Muscle layer of duodenum (tissue), 2 donors: ENCODE measurements around the gene NPHS2.

Source experiments
- H3K27ac ChIP-seq: one replicate; pipeline ENCODE4 v1.7.0; 2013; ENCODE audit warnings: mild to moderate bottlenecking, low read length
- H3K27me3 ChIP-seq: one replicate; pipeline ENCODE4 v1.7.0; 2013; ENCODE audit warnings: low read depth, mild to moderate bottlenecking, control low read depth, low read length
- H3K36me3 ChIP-seq, 2 donors: one replicate each; pipeline ENCODE4 v1.7.0; 2013; ENCODE audit warnings: low read length in 2 of 2, control low read depth in 1 of 2, mild to moderate bottlenecking in 1 of 2; ENCODE audit not compliant: insufficient read depth in 2 of 2, control insufficient read depth in 1 of 2
- H3K4me1 ChIP-seq, 2 donors: one replicate each; pipeline ENCODE4 v1.7.0; 2013; ENCODE audit warnings: low read length in 2 of 2, mild to moderate bottlenecking in 2 of 2, control low read depth in 1 of 2, moderate library complexity in 1 of 2; ENCODE audit not compliant: insufficient read depth in 2 of 2, control insufficient read depth in 1 of 2
- H3K4me3 ChIP-seq, 2 donors: one replicate each; pipeline ENCODE4 v1.7.0; 2013; ENCODE audit warnings: low read length in 2 of 2, low read depth in 1 of 2, mild to moderate bottlenecking in 1 of 2
- H3K9me3 ChIP-seq, 2 donors: one replicate each; pipeline ENCODE4 v1.7.0; 2013; ENCODE audit warnings: low read length in 2 of 2, control low read depth in 1 of 2, mild to moderate bottlenecking in 1 of 2; ENCODE audit not compliant: control insufficient read depth in 1 of 2
- donor health status: healthy.

Gene NPHS2

GRCh38 chr1:179587336-179587735 is 11.6 kb upstream of the NPHS2 start:
- Histone ChIP-seq H3K27ac (no peak overlapping the region), H3K36me3 (no peaks in the 10 kb centered on the region), H3K4me3 (no peak overlapping the region), H3K4me1 (peaks cover 0 to 14% of the 10 kb centered on the region in 2 donors), H3K9me3 (no peaks in the 10 kb centered on the region), H3K27me3 (peaks cover 6% of the 10 kb centered on the region)

GRCh38 chr1:179586107-179586823 is 10.5 kb upstream of the NPHS2 start:
- no peaks in the 10 kb centered on the region for H3K36me3 ChIP-seq
- no peak overlapping the region for H3K27ac ChIP-seq
- H3K27me3 ChIP-seq: no peaks in the 10 kb centered on the region
- peaks cover 0 to 6% of the 10 kb centered on the region in 2 donors for H3K4me1 ChIP-seq
- H3K9me3 ChIP-seq: no peaks in the 10 kb centered on the region
- peak overlapping the region in 1 of 2 donors; percentile 54 for H3K4me3 ChIP-seq

DNA sequence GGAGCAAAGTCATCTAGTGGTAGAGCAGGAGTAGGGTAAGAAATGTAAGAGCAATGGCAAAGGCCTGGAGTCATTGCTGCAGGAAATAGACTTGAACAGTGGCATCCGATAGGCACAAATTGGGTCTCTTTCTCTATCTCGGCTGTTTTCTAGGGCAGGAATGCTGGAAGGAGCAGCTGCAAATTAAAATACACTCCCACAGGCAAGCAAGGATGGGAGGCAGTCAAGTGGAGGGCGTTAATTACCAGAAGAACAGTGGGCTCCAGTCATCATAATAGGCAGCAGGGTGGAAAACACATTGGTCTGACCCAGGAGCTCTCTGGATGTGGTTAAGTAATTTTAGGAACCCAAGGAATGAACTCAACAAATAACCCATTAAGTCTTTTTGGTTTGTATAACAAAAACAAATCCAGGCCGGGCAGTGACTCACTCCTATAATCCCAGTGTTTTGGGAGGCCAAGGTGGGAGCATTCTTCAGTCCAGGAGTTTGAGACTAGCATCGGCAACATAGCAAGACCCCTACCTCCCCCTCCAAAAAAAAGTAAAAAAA is 8.1 kb upstream of the NPHS2 start:
- no peaks in the 10 kb centered on the region for H3K36me3 ChIP-seq
- no peak overlapping the region for H3K4me3 ChIP-seq
- no peaks in the 10 kb centered on the region for H3K9me3 ChIP-seq
- H3K27me3 ChIP-seq: no peaks in the 10 kb centered on the region
- H3K27ac ChIP-seq: no peak overlapping the region
- H3K4me1 ChIP-seq: peaks cover 0 to 6% of the 10 kb centered on the region in 2 donors

GRCh38 chr1:179576509-179576908 is 761 bp upstream of the NPHS2 start:
- no peak overlapping the region for H3K27ac ChIP-seq
- no peak overlapping the region for H3K4me3 ChIP-seq
- H3K36me3 ChIP-seq: no peaks in the 10 kb centered on the region
- no peaks in the 10 kb centered on the region for H3K27me3 ChIP-seq
- H3K4me1 ChIP-seq: peaks cover 0 to 9% of the 10 kb centered on the region in 2 donors
- no peaks in the 10 kb centered on the region for H3K9me3 ChIP-seq

- Histone ChIP-seq H3K36me3 (no peaks in the 10 kb centered on the region), H3K27me3 (no peaks in the 10 kb centered on the region), H3K4me1 (no peaks in the 10 kb centered on the region), H3K27ac (no peak overlapping the region), H3K4me3 (no peak overlapping the region), H3K9me3 (no peaks in the 10 kb centered on the region)
Observed at GRCh38 chr1:179558078-179558477, 17.7 kb downstream of the NPHS2 start.

- Histone ChIP-seq H3K4me1 (no peaks in the 10 kb centered on the region), H3K27ac (no peak overlapping the region), H3K4me3 (no peak overlapping the region), H3K36me3 (no peaks in the 10 kb centered on the region), H3K27me3 (no peaks in the 10 kb centered on the region), H3K9me3 (no peaks in the 10 kb centered on the region)
Observed at GRCh38 chr1:179554427-179554826, 21.3 kb downstream of the NPHS2 start.

- Histone ChIP-seq H3K4me3 (no peak overlapping the region), H3K4me1 (no peaks in the 10 kb centered on the region), H3K27me3 (no peaks in the 10 kb centered on the region), H3K36me3 (no peaks in the 10 kb centered on the region), H3K27ac (no peak overlapping the region), H3K9me3 (no peaks in the 10 kb centered on the region)
Observed at GRCh38 chr1:179550746-179551682, 24.7 kb downstream of the NPHS2 start.

- H3K4me1 ChIP-seq: no peaks in the 10 kb centered on the region
- no peak overlapping the region for H3K4me3 ChIP-seq
- no peak overlapping the region for H3K27ac ChIP-seq
- no peaks in the 10 kb centered on the region for H3K9me3 ChIP-seq
- no peaks in the 10 kb centered on the region for H3K27me3 ChIP-seq
- H3K36me3 ChIP-seq: no peaks in the 10 kb centered on the region
Observed at GRCh38 chr1:179549368-179549700, 26.4 kb downstream of the NPHS2 start.

GRCh38 chr1:179548666-179549367 is 26.9 kb downstream of the NPHS2 start:
- Histone ChIP-seq H3K27ac (no peak overlapping the region), H3K4me1 (no peaks in the 10 kb centered on the region), H3K36me3 (no peaks in the 10 kb centered on the region), H3K4me3 (no peak overlapping the region), H3K27me3 (no peaks in the 10 kb centered on the region), H3K9me3 (no peaks in the 10 kb centered on the region)

DNA sequence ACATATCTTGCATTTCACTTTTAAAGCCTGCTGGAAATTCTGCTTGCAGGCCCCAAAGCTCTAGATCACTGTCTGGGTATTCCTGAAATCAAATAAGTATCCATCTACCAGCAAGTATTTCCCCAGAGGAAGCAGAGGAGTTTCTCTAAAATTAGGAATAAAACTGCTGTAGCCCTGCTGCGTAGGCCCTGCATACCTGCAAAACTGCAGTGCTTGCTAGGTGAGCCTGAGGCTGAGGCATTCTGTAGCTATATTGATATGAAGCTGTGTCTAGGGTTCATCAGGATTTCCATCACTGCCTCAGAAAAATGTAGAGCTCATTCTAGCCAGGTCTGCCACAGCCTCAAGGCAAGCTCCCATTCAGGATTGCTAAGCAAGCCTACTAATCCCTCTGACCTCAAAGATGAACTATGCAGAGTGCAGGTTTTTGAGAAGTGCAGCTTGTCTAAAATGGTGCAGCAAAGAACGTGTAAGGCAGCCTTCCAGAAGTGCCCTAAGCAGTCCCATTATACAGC is 28.7 kb downstream of the NPHS2 start:
- H3K4me1 ChIP-seq: no peaks in the 10 kb centered on the region
- H3K9me3 ChIP-seq: no peaks in the 10 kb centered on the region
- no peaks in the 10 kb centered on the region for H3K36me3 ChIP-seq
- H3K4me3 ChIP-seq: no peak overlapping the region
- H3K27ac ChIP-seq: no peak overlapping the region
- no peaks in the 10 kb centered on the region for H3K27me3 ChIP-seq

GRCh38 chr1:179545321-179545720 is 30.4 kb downstream of the NPHS2 start:
- Histone ChIP-seq H3K36me3 (no peaks in the 10 kb centered on the region), H3K27ac (no peak overlapping the region), H3K4me1 (no peaks in the 10 kb centered on the region)

More at GRCh38 chr1:179545321-179545720, 30.4 kb downstream of the NPHS2 start:
- Histone ChIP-seq H3K27me3 (no peaks in the 10 kb centered on the region), H3K4me3 (no peak overlapping the region), H3K9me3 (peaks cover 0 to 3% of the 10 kb centered on the region in 2 donors)
